Activated T-cell treated with anti-CD3 and anti-CD28 coated beads, Interleukin-2, amount 50 U/mL, for 24 hours (primary cell): ENCODE results near the gene SRP19.

Experiments used
- DNase-seq: peaks from one replicate; pipeline ENCODE4 v3.0.0-alpha.2; 2020
- H3K27ac Mint-ChIP-seq: 2 replicates; pipeline ENCODE4 v1.8.0; 2020; ENCODE audit warnings: mild to moderate bottlenecking, mixed read lengths
- H3K27me3 Mint-ChIP-seq: 2 replicates; pipeline ENCODE4 v1.8.0; 2020; ENCODE audit warnings: mixed read lengths
- H3K36me3 Mint-ChIP-seq: 2 replicates; pipeline ENCODE4 v1.8.0; 2020; ENCODE audit warnings: low read depth, mixed read lengths
- H3K4me1 Mint-ChIP-seq: 2 replicates; pipeline ENCODE4 v1.8.0; 2020; ENCODE audit warnings: low read depth, mixed read lengths
- H3K4me3 Mint-ChIP-seq: 2 replicates; pipeline ENCODE4 v1.8.0; 2020; ENCODE audit warnings: mild to moderate bottlenecking, moderate library complexity, mixed read lengths
- H3K9me3 Mint-ChIP-seq: 2 replicates; pipeline ENCODE4 v1.8.0; 2020; ENCODE audit warnings: mixed read lengths

SRP19 gene

DNA sequence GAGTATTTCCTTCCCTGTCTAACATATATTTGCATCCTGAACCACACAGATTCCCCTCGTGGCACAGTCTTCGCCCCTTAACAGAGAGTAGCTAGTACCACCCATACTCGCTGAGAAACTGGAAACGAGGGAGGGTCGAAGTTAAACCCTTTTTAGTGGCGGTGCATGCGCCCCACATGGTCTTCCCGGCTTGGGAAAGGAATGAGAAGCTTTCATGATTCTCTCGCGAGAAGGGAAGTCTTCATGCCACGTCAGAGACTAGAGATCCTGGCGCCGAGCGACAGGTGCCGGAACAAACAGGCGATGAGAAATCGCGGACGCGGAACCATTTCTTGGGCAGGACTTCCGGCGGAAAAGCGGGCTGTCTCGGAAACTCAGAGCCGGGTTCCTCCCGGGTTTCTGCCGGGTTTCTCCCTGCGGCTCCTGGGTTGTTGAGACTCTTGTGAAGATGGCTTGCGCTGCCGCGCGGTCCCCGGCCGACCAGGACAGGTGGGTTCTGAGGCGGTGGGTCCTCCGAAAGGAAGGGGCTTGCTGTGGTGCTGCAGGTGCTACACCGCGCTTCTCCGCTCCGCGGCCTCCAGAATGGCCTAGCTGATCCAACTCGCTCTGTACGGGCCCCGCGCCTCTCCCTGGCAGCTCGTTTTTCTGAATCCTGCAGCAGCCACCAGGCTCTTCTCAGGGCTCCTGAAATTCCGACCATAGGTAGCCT lies at the start of gene SRP19:
TSS of gene SRP19 (plus strand) at position 359 of the 709 bp plus-strand sequence. CDS start at position 449, 90 bp downstream.
- peak within 1 kb of the TSS; percentile 97 for H3K4me3 Mint-ChIP-seq
- H3K4me1 Mint-ChIP-seq = peaks cover 39% of the 10 kb centered on the region
- peak; percentile 92 for DNase-seq
- H3K27me3 Mint-ChIP-seq = peaks cover 10% of the 10 kb centered on the region
- H3K36me3 Mint-ChIP-seq = peaks cover 52% of the 10 kb centered on the region
- no peaks in the 10 kb centered on the region for H3K9me3 Mint-ChIP-seq
- peak within 1 kb of the TSS; percentile 98 for H3K27ac Mint-ChIP-seq

DNA sequence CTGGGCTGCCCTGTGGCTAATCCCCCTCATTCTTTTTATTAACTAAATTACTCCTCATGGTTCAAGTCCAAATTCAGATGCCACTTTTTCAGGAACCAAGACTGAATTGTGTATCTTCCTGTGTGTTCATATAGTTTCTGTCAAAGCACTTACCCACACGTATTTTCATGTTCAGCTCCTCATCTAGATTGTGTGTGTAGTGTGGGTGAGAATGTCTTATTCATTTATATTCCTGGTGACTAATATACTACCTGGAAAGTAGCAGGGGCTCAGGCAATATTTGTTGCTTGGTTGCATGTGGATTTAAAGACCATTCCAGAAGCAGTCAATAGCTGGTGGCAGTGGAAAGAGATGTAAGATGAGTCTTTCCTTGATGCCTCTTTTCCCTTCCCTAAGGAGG lies 48.5 kb upstream of the SRP19 start:
- peaks cover 12% of the 10 kb centered on the region for H3K4me1 Mint-ChIP-seq
- H3K36me3 Mint-ChIP-seq = peaks cover 53% of the 10 kb centered on the region
- no peaks in the 10 kb centered on the region for H3K27me3 Mint-ChIP-seq
- no peaks in the 10 kb centered on the region for H3K9me3 Mint-ChIP-seq
- no peak for DNase-seq
- peak overlapping the region; percentile 63 for H3K27ac Mint-ChIP-seq
- H3K4me3 Mint-ChIP-seq = no peak overlapping the region

DNA sequence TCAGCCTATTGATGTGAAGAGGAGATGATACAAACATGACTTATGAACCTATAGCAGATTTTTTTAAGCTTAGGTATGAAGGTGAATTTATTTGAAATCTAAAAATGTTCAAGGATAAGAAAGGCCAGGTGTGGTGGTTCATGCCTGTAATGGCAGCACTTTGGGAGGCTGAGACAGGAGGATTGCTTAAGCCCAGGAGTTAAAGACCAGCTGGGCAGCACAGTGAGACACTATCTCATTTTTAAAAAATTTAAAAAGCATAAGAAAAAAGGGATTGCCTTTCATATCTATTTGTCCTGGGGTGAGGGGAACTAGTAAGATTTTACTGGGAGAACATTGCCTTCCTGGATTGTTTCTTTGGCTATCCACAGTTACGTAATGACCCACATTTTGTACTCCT lies 40.8 kb upstream of the SRP19 start:
- no peak overlapping the region for H3K27ac Mint-ChIP-seq
- peaks cover 72% of the 10 kb centered on the region for H3K36me3 Mint-ChIP-seq
- H3K27me3 Mint-ChIP-seq = no peaks in the 10 kb centered on the region
- H3K4me1 Mint-ChIP-seq = no peaks in the 10 kb centered on the region
- H3K4me3 Mint-ChIP-seq = no peak overlapping the region
- H3K9me3 Mint-ChIP-seq = no peaks in the 10 kb centered on the region
- no peak for DNase-seq

GRCh38 chr5:112822456-112822855 lies 38.6 kb upstream of the SRP19 start:
- H3K4me3 Mint-ChIP-seq = no peak overlapping the region
- H3K27ac Mint-ChIP-seq = no peak overlapping the region
- DNase-seq = no peak
- H3K4me1 Mint-ChIP-seq = no peaks in the 10 kb centered on the region
- peaks cover 69% of the 10 kb centered on the region for H3K36me3 Mint-ChIP-seq
- H3K27me3 Mint-ChIP-seq = no peaks in the 10 kb centered on the region
- no peaks in the 10 kb centered on the region for H3K9me3 Mint-ChIP-seq

DNA sequence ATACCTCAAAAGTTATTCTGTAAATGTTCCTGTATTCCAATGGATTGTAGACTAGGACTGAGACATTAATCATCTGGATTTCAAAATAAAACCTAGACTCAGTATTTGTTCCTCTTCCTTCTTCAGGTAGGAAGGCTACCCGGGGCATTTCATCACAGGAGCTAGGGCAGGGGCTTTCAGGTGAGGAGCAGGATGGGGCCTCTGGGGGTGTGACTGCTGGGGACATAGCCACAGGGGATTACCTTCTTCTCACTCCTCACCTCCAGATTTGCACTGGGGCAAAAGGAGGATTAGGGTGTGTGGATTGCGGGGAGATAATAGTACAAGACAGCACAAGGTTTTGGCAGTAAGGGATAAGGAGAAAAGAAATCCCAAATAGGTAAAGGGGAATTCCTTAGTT lies 37.9 kb upstream of the SRP19 start:
- no peak for DNase-seq
- Mint-ChIP-seq H3K4me1 (no peaks in the 10 kb centered on the region), H3K27ac (peak overlapping the region; percentile 23), H3K4me3 (no peak overlapping the region), H3K9me3 (no peaks in the 10 kb centered on the region), H3K36me3 (peaks cover 75% of the 10 kb centered on the region), H3K27me3 (no peaks in the 10 kb centered on the region)

DNA sequence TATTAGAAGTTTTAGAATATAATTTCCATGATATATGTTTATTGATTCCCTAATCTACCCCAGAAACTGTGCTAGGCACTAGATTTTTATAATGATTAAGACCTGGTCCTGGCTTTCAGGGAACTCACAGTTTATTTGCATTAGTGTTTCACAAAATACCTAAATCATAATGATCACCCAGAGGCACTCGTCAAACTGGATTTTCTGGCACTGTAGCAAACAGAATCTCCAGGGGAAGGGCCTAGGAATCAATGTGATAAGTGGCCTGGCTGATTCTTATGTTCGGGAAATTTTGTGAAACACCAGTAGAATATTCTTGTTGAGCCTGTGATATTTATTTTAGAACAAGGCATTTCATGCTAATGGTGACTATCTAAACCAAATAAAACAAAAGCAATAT lies 37.4 kb upstream of the SRP19 start:
- no peak for DNase-seq
- H3K9me3 Mint-ChIP-seq = no peaks in the 10 kb centered on the region
- no peak overlapping the region for H3K27ac Mint-ChIP-seq
- H3K4me1 Mint-ChIP-seq = no peaks in the 10 kb centered on the region
- no peaks in the 10 kb centered on the region for H3K27me3 Mint-ChIP-seq
- H3K36me3 Mint-ChIP-seq = peaks cover 78% of the 10 kb centered on the region
- no peak overlapping the region for H3K4me3 Mint-ChIP-seq

DNA sequence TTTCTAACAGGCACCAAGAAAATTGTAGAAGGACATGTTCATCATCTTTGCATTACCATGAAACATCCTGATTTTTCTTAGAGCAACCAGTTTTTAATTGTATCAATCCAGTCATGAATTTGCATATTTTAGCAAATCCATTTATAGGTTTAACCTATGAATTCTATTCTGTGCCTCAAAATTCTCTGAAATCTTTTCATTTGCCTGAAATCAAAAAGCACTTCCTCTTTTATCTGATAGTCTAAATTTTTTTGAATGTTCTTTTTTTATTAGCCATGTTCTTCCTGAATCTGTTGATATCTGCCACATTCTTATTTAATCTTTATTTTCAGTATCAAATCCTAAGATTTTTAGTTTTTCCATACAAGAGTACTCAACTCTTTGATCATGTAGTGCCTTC lies 36.9 kb upstream of the SRP19 start:
- H3K27ac Mint-ChIP-seq = no peak overlapping the region
- H3K27me3 Mint-ChIP-seq = no peaks in the 10 kb centered on the region
- no peaks in the 10 kb centered on the region for H3K9me3 Mint-ChIP-seq
- H3K4me1 Mint-ChIP-seq = no peaks in the 10 kb centered on the region
- no peak overlapping the region for H3K4me3 Mint-ChIP-seq
- H3K36me3 Mint-ChIP-seq = peaks cover 78% of the 10 kb centered on the region
- DNase-seq = no peak

- Mint-ChIP-seq H3K4me1 (no peaks in the 10 kb centered on the region), H3K27me3 (no peaks in the 10 kb centered on the region), H3K9me3 (no peaks in the 10 kb centered on the region), H3K4me3 (no peak overlapping the region), H3K36me3 (peaks cover 67% of the 10 kb centered on the region), H3K27ac (no peak overlapping the region)
- DNase-seq = no peak
These were observed 30.7 kb upstream of the SRP19 start for GRCh38 chr5:112830378-112830777.

DNA sequence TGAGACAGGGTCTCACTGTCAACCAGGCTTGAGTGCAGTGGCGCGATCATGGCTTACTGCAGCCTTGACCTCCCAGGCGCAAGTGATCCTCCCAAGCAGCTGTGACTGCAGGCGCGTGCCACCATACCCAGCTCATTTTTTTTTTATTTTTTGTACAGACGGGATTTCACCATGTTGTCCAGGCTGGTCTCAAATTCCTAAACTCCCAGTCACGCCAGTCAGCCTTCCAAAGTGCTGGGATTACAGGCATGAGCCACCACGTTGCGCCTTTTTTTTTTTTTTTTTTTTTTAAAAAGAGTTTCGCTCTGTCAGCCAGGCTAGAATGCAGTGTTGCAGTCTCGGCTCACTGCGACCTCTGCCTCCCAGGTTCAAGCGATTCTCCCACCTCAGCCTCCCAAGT lies 27.1 kb upstream of the SRP19 start:
- H3K4me3 Mint-ChIP-seq = no peak overlapping the region
- H3K36me3 Mint-ChIP-seq = peaks cover 66% of the 10 kb centered on the region
- H3K27me3 Mint-ChIP-seq = no peaks in the 10 kb centered on the region
- no peak overlapping the region for H3K27ac Mint-ChIP-seq
- H3K4me1 Mint-ChIP-seq = no peaks in the 10 kb centered on the region
- H3K9me3 Mint-ChIP-seq = no peaks in the 10 kb centered on the region
- DNase-seq = no peak

DNA sequence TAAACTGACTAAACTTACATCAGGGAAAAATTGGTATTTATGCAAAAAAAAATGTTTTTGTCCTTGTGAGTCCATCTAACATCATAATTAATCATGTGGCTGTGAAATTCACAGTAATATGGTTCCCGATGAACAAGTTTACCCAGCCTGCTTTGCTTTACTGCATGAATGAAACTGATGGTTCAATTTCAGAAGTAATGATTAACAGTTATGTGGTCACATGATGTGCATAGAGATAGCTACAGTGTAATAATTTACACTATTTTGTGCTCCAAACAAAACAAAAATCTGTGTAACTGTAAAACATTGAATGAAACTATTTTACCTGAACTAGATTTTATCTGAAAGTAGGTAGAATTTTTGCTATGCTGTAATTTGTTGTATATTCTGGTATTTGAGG lies 16.6 kb upstream of the SRP19 start:
- Mint-ChIP-seq H3K27me3 (no peaks in the 10 kb centered on the region), H3K4me1 (peaks cover 6% of the 10 kb centered on the region), H3K27ac (no peak overlapping the region), H3K9me3 (no peaks in the 10 kb centered on the region), H3K36me3 (peaks cover 21% of the 10 kb centered on the region), H3K4me3 (no peak overlapping the region)
- DNase-seq = no peak

GRCh38 chr5:112846556-112846955 lies 14.5 kb upstream of the SRP19 start:
- Mint-ChIP-seq H3K36me3 (peaks cover 8% of the 10 kb centered on the region), H3K27me3 (no peaks in the 10 kb centered on the region), H3K4me3 (no peak overlapping the region), H3K4me1 (peaks cover 6% of the 10 kb centered on the region), H3K27ac (no peak overlapping the region), H3K9me3 (no peaks in the 10 kb centered on the region)
- no peak for DNase-seq

- Mint-ChIP-seq H3K4me3 (no peak overlapping the region), H3K27ac (no peak overlapping the region), H3K36me3 (peaks cover 5% of the 10 kb centered on the region), H3K9me3 (no peaks in the 10 kb centered on the region), H3K4me1 (peaks cover 6% of the 10 kb centered on the region), H3K27me3 (peaks cover 2% of the 10 kb centered on the region)
- DNase-seq = no peak
These were observed 13.8 kb upstream of the SRP19 start for GRCh38 chr5:112847306-112847705.

- Mint-ChIP-seq H3K9me3 (no peaks in the 10 kb centered on the region), H3K27me3 (peaks cover 2% of the 10 kb centered on the region), H3K4me1 (peaks cover 6% of the 10 kb centered on the region), H3K4me3 (no peak overlapping the region), H3K27ac (no peak overlapping the region), H3K36me3 (no peaks in the 10 kb centered on the region)
- DNase-seq = no peak
These were observed 12.8 kb upstream of the SRP19 start for GRCh38 chr5:112848116-112848811.

DNA sequence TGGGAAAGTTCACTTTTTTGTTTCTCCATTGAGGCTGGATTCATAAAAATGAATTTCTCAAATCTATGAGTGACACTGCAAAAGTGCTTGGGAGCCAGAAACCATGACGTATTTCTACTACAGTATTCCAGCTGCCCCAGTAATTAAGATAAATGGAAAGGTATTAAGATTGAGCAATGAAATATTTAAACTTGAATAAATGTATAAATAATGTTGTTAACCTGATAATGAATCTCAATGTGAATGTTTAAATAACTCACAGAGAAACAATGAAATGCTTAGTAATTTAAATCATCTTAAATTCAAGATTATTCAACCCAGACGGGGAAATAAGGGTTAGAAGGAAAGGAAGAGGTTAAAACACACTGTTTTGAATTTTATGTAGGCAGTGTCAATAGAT lies 11.2 kb upstream of the SRP19 start:
- H3K4me1 Mint-ChIP-seq = peaks cover 4% of the 10 kb centered on the region
- H3K27ac Mint-ChIP-seq = no peak overlapping the region
- no peaks in the 10 kb centered on the region for H3K9me3 Mint-ChIP-seq
- DNase-seq = no peak
- no peak overlapping the region for H3K4me3 Mint-ChIP-seq
- H3K27me3 Mint-ChIP-seq = peaks cover 16% of the 10 kb centered on the region
- H3K36me3 Mint-ChIP-seq = no peaks in the 10 kb centered on the region

- Mint-ChIP-seq H3K9me3 (no peaks in the 10 kb centered on the region), H3K27me3 (peaks cover 37% of the 10 kb centered on the region), H3K36me3 (no peaks in the 10 kb centered on the region), H3K4me3 (no peak overlapping the region), H3K4me1 (peaks cover 2% of the 10 kb centered on the region), H3K27ac (no peak overlapping the region)
- DNase-seq = no peak
These were observed 6.4 kb upstream of the SRP19 start for GRCh38 chr5:112854651-112855050.
